Uterus (tissue), 2 donors: Measurements from ENCODE around the gene MTMR12.

Experiments
- CTCF ChIP-seq, 4 experiments: fragments of 200-600 bp in 2 of 4; fragments of 450-650 bp in 2 of 4; sonication (generic) in 2 of 4; IDR thresholded peaks; one replicate each; pipeline ENCODE4 v1.5.1; 2016 to 2019; ENCODE audit warnings: antibody characterized with exemption in 4 of 4, mild to moderate bottlenecking in 2 of 4, moderate library complexity in 1 of 4
- POLR2A ChIP-seq, 2 donors: fragments of 450-650 bp; IDR thresholded peaks; one replicate each; pipeline ENCODE4 v1.6.1; 2016; ENCODE audit warnings: antibody characterized with exemption in 2 of 2, mild to moderate bottlenecking in 1 of 2, moderate library complexity in 1 of 2

GRCh38 chr5:32231929-32232328, 80.8 kb downstream of the MTMR12 start:
- TF ChIP-seq CTCF (IDR thresholded peaks at IDR 0.05) (no peak), POLR2A (IDR thresholded peaks at IDR 0.05) (no peak)
